NT2/D1 (cell line): ENCODE results near the gene CD276.

Experiments used
- DNase-seq: peaks from one replicate; pipeline ENCODE4 v3.0.0-alpha.2; 2011; ENCODE audit warnings: low read depth, low spot score
- H3K27me3 ChIP-seq: 2 replicates; pipeline ENCODE4 v1.6.0; 2011; ENCODE audit warnings: mild to moderate bottlenecking; ENCODE audit not compliant: insufficient read length, insufficient read depth
- H3K36me3 ChIP-seq: 2 replicates; pipeline ENCODE4 v1.6.1; 2011; ENCODE audit warnings: mild to moderate bottlenecking, low read length, mixed read lengths; ENCODE audit not compliant: insufficient read depth, insufficient read length
- H3K4me1 ChIP-seq: 2 replicates; pipeline ENCODE4 v1.5.1; 2011; ENCODE audit not compliant: insufficient read depth, insufficient read length
- H3K4me3 ChIP-seq: 2 replicates; pipeline ENCODE4 v1.5.1; 2011; ENCODE audit warnings: low read depth; ENCODE audit not compliant: insufficient read length
- H3K9ac ChIP-seq: 2 replicates; pipeline ENCODE4 v1.6.0; 2011; ENCODE audit warnings: low read depth; ENCODE audit not compliant: insufficient read length
- H3K9me3 ChIP-seq: 2 replicates; pipeline ENCODE4 v1.5.1; 2011; ENCODE audit warnings: mild to moderate bottlenecking, low read length; ENCODE audit not compliant: insufficient read depth
- SUZ12 ChIP-seq: IDR thresholded peaks from 2 replicates; pipeline ENCODE4 v1.6.1; 2011; ENCODE audit not compliant: insufficient read length, insufficient read depth; ENCODE audit errors: extremely low read depth
- YY1 ChIP-seq: IDR thresholded peaks from 2 replicates; pipeline ENCODE4 v1.6.1; 2011; ENCODE audit not compliant: insufficient read length, insufficient read depth
- ZNF274 ChIP-seq: IDR thresholded peaks from 2 replicates; pipeline ENCODE4 v1.6.1; 2011; ENCODE audit warnings: mild to moderate bottlenecking, low read depth, low read length

The CD276 gene

DNA sequence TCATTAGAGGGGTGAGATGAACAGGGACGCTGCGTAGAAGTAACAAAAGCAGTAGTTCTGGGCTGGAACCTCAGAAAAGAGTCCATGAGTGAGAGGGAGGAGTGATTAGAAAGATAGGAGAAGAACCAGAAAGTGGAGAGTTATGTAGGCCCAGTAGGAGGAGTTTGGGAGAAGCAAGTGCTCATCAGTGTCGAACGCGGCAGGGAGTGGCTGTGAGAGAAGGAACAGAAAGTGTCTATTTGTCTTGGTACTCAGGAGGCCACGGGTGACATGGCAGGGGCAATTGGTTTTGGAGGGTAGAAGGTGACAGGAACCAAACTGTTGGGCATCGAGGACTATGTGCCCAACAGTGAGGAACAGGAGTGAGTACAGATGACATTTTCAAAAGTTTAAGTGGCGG, 70.3 kb downstream of the CD276 start:
- no peaks in the 10 kb centered on the region for H3K9me3 ChIP-seq
- no peak overlapping the region for H3K9ac ChIP-seq
- peaks cover 23% of the 10 kb centered on the region for H3K4me1 ChIP-seq
- H3K4me3 ChIP-seq = no peak overlapping the region
- no peak for DNase-seq
- peaks cover 9% of the 10 kb centered on the region for H3K36me3 ChIP-seq
- no peak for TF ChIP-seq SUZ12
- no peak for TF ChIP-seq ZNF274
- TF ChIP-seq YY1 = no peak
- no peaks in the 10 kb centered on the region for H3K27me3 ChIP-seq

DNA sequence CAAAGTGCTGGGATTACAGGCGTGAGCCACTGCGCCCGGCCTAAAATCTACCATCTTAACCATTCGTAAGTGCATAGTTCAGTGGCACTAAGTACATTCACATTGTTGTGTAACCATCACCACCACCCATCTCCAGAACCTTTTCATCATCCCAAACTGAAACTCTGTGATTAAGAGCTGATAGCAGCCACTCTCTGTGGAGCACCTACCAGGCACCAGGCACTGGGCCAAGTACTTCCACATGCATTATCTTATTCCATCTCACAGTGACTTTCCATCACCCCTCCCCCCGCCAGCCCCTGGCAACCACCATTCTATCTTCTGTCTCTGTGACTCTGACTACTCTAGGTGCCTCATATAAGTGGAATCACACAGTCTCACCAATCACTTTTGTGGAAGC, 71.3 kb downstream of the CD276 start:
- no peak overlapping the region for H3K9ac ChIP-seq
- no peak for TF ChIP-seq ZNF274
- no peak for TF ChIP-seq SUZ12
- no peak for TF ChIP-seq YY1
- peaks cover 19% of the 10 kb centered on the region for H3K4me1 ChIP-seq
- H3K27me3 ChIP-seq = no peaks in the 10 kb centered on the region
- H3K4me3 ChIP-seq = no peak overlapping the region
- no peak for DNase-seq
- H3K36me3 ChIP-seq = peaks cover 4% of the 10 kb centered on the region
- no peaks in the 10 kb centered on the region for H3K9me3 ChIP-seq

DNA sequence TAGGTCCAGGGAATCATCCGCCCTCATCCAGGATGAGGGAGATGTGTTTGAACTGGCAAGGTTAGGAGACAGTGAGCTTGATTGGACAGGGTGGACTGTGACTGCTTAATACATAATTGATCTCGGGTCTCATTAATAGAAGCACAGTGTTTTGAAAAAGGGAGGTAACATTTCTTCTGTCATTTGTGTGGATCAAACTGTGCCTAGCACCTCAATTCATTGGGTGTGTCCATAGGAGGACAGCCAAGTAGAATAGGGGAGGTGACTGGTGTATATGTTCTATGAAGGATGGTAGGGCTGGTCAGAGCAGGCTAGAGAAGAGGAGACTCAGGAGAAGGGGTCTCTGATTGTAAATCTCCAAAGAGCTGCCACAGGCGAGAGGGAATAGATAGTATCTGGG, 71.8 kb downstream of the CD276 start:
- no peaks in the 10 kb centered on the region for H3K36me3 ChIP-seq
- H3K4me3 ChIP-seq = no peak overlapping the region
- no peaks in the 10 kb centered on the region for H3K9me3 ChIP-seq
- H3K9ac ChIP-seq = no peak overlapping the region
- no peak for TF ChIP-seq ZNF274
- TF ChIP-seq YY1 = no peak
- TF ChIP-seq SUZ12 = no peak
- H3K27me3 ChIP-seq = no peaks in the 10 kb centered on the region
- peaks cover 19% of the 10 kb centered on the region for H3K4me1 ChIP-seq
- DNase-seq = no peak

DNA sequence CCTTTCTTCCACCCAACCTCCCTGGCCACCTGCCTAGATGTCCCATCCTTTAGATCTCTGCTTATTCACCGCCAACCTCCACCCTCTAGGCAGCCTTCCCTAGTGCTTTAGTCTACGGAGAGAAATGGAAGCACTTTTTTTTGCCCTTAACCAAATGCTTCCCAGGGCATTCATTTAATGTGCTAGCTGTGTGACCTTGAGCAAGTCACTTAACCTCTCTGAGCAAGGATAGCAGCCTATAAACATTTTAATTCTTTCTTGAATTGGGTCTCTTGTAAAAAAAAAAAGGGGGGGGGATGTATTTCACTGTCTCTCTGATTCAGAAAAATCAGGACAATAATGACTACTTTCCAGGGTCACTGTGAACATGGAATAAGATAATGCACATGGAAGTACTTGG, 72.2 kb downstream of the CD276 start:
- H3K9me3 ChIP-seq = no peaks in the 10 kb centered on the region
- H3K9ac ChIP-seq = no peak overlapping the region
- no peaks in the 10 kb centered on the region for H3K27me3 ChIP-seq
- no peak overlapping the region for H3K4me3 ChIP-seq
- no peak for TF ChIP-seq ZNF274
- no peak for TF ChIP-seq SUZ12
- TF ChIP-seq YY1 = no peak
- no peaks in the 10 kb centered on the region for H3K36me3 ChIP-seq
- H3K4me1 ChIP-seq = peaks cover 16% of the 10 kb centered on the region
- DNase-seq = no peak

DNA sequence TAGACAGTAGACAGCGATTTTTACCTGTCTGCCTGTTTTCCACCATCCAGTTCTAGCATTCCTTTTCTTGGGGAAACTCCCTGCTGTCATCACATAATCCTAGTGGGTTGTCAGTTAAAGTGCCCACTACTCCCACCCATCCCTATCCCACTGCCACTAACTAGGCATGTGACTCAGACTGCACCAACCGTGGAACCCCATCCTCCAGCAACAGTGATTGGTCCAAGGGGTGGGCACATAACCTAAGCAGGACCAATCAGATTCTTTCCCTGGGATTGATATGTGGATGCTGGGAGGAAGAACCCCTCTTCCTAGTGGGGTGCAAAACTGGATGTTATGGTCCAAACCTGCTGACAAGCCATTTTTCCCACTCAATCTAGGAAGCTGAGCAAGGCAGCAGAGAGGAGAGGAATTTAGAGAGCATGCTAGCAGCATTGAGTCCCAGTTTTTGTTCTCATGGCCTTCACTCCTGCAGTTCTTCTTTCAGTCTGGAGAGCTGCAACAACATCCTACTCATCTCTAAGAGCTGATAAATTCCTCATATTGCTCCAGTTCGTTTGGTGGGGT, 72.8 kb downstream of the CD276 start:
- DNase-seq = no peak
- no peaks in the 10 kb centered on the region for H3K9me3 ChIP-seq
- TF ChIP-seq SUZ12 (no peak), ZNF274 (no peak), YY1 (no peak)
- no peak overlapping the region for H3K9ac ChIP-seq
- no peaks in the 10 kb centered on the region for H3K36me3 ChIP-seq
- H3K4me1 ChIP-seq = peaks cover 14% of the 10 kb centered on the region
- no peak overlapping the region for H3K4me3 ChIP-seq
- H3K27me3 ChIP-seq = no peaks in the 10 kb centered on the region

DNA sequence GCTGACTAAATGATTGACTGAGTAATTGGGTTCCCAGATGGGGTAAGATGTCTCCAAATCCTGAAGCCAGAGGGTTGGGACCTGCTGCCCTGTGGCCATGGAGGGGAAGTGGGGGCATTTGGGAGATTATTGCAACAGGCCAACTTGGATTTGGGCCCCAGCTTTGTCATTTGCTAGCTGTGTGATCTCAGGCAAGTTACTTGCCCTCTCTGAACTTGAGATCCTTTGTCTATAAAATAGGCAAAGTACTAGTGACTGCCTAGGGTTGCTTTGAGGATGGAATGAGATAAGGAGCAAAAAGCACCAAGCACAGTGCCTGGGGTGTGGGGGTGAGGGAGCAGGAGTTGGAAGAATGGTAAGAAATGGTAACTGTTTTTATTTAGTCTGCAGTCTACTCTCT, 73.4 kb downstream of the CD276 start:
- Histone ChIP-seq H3K4me1 (peaks cover 14% of the 10 kb centered on the region), H3K9ac (no peak overlapping the region), H3K4me3 (no peak overlapping the region), H3K36me3 (no peaks in the 10 kb centered on the region), H3K27me3 (no peaks in the 10 kb centered on the region), H3K9me3 (no peaks in the 10 kb centered on the region)
- no peak for TF ChIP-seq ZNF274
- no peak for TF ChIP-seq SUZ12
- no peak for TF ChIP-seq YY1
- DNase-seq = no peak

DNA sequence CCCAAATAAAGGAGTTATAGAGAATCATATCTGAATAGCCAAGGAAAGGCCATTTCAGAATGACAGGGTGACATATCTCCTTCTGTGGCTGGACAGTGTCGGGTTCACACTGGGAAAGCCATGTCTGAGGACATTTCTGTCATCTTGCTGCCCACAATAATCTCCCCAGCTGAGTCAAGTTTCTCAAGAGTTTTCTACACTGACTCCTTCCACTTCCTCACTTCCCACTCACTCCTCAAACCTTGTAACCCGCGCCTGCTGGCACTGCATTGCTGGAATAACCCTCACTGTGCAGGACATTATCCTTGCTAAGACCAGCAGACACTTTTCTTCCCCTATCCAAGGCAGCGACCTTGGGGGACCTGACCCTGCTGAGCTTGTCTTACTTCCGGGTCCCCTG, 74.3 kb downstream of the CD276 start:
- no peaks in the 10 kb centered on the region for H3K27me3 ChIP-seq
- no peaks in the 10 kb centered on the region for H3K36me3 ChIP-seq
- no peak overlapping the region for H3K4me3 ChIP-seq
- H3K9ac ChIP-seq = no peak overlapping the region
- H3K9me3 ChIP-seq = no peaks in the 10 kb centered on the region
- TF ChIP-seq ZNF274 = no peak
- TF ChIP-seq YY1 = no peak
- no peak for TF ChIP-seq SUZ12
- no peak for DNase-seq
- peaks cover 13% of the 10 kb centered on the region for H3K4me1 ChIP-seq
